DMS53 treated with DMSO at 0.1 percent for 48 hours (cell line): ENCODE results near the gene THSD4.

ENCODE experiments used
- DNase-seq: peaks from one replicate; lab custom pipeline; 2025; ENCODE audit not compliant: unreplicated experiment; lab: John Stamatoyannopoulos, UW

The THSD4 gene

DNA sequence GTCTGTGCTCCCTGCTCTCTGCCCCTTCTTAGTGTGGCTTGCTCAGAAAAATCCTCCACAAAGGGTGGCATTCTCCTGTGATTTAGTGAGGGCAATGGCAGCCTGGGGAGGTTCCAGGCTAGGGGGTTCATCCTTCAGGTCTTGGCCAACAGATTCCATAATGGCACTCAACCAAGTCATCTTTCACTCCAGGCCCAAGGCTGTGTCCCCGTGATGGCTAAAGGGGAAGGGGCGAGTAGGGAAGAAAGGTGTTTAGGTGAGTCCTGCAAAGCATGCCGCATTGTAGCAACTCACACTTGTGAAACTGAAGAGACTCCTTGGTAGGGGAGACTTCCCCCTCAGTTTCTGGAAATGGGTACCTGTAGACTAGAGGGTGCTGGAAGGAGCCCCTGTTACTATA lies 105.6 kb downstream of the THSD4 start:
- DNase-seq = no peak

GRCh38 chr15:71221417-71221816 lies 106.1 kb downstream of the THSD4 start:
- no peak for DNase-seq

DNA sequence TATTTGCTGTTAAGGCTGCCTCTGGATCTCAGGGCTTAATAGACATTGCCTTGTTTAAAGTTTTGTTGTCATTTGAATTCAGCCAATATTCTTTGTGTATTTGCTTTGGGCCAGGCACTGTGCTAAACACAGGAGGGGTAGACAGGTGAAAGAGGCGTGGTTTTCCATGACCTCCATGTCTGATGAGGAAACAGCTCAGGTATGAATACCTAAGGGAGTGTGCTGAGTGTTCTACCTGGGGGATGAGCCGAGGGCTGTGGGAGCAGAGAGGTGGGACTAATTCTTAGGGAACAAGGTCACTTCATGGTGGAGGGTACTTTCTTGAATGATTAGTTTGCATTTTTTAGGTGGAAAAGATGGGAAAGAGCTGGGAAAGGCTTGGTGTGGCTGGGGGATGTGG lies 108.2 kb downstream of the THSD4 start:
- DNase-seq = no peak

DNA sequence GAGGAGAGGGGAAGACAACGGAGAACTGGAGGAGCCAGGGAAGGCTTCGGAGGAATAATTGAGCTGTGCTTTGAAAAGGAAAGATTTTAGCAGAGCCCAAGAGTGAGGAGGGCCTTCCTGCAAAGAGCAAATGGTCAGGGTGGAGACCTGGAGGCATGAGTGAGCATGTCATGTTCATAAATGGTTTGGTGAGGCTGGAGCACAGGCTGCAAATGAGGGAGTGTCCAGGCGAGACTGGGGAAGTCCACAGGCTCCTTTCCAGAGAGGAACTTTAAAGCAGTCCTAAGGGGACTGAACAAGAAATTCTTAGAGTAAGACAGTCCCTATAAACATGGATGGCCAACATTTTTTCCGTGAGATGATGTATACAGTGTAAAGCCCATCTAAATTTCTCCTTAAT lies 108.8 kb downstream of the THSD4 start:
- no peak for DNase-seq

GRCh38 chr15:71225851-71226250 lies 110.6 kb downstream of the THSD4 start:
- DNase-seq = no peak

GRCh38 chr15:71226536-71227455 lies 111.5 kb downstream of the THSD4 start:
- no peak for DNase-seq

GRCh38 chr15:71228403-71228802 lies 113.1 kb downstream of the THSD4 start:
- no peak for DNase-seq

- no peak for DNase-seq
These were observed 115.0 kb downstream of the THSD4 start for GRCh38 chr15:71230303-71230702.

- DNase-seq = no peak
These were observed 116.5 kb downstream of the THSD4 start for GRCh38 chr15:71231758-71232157.

DNA sequence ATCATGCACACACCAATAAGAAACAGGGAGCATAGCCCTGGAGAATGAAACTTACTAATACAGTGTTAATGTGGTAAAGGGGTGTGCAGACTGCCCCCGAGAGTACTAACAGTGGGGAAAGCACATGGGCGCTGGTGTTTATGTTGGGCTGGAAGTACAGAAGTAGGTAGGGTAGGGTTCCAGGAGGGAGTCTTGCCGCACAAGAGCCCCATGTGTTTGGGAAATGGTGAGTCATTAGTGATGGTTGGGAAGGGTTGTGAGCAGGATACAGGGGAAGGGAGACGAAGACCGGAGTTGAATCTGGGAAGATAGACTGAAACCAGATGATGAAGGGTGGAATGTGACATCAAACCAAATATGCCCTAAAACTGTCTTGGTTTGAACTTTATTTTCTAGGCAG lies 117.1 kb downstream of the THSD4 start:
- DNase-seq = no peak

DNA sequence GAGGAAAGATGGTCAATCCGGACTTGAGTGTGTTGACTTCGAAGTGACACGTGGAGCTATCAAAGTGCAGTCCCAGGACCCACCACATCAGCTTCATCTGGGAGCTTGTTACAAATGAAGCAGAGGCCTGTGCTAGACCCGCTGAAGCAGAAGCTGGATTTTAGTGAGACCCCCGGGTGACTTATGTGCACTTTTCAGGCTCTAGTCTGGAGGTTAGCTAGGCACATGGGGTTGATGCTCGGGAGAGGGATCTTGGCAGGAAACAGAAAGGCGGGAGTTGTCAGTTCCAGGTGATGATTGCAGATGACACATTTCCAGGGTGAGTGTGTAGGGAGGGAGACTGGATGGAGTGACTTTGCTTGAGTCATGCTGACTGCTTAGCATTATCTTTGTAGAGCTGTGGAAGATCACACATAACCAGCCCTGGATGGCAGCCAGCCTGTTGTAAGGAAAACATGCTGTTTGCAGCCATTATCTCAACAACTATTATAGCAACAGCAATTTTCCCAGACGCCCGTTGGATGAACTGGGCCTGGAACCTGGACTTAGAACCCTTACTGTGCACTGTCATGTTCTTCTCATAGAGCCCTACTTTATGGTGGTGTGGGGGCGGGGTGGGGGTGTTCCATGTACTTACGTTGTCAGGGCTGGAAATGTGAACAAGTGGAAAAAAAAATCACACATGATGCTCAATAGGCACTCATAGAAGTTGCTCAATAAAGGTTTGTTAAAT lies 122.4 kb downstream of the THSD4 start:
- DNase-seq = no peak

DNA sequence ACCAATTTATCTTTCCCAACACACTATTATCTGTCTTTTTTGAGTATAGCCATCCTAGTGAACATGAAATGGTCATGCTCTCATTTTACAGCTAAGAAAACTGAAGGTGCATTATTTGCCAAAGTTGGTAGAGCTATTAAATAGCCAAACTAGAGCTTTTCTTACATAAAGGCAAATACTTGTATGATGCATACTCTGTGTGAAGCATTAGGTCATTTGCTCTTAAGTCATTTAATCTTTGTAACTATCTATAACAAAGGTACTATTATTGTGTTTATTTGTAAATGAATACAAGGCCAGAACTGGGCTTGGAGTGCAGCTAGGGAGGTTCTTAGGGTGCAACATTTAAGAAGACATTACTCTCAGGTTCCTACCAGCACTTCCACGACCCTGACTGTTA lies 123.7 kb downstream of the THSD4 start:
- DNase-seq = no peak

DNA sequence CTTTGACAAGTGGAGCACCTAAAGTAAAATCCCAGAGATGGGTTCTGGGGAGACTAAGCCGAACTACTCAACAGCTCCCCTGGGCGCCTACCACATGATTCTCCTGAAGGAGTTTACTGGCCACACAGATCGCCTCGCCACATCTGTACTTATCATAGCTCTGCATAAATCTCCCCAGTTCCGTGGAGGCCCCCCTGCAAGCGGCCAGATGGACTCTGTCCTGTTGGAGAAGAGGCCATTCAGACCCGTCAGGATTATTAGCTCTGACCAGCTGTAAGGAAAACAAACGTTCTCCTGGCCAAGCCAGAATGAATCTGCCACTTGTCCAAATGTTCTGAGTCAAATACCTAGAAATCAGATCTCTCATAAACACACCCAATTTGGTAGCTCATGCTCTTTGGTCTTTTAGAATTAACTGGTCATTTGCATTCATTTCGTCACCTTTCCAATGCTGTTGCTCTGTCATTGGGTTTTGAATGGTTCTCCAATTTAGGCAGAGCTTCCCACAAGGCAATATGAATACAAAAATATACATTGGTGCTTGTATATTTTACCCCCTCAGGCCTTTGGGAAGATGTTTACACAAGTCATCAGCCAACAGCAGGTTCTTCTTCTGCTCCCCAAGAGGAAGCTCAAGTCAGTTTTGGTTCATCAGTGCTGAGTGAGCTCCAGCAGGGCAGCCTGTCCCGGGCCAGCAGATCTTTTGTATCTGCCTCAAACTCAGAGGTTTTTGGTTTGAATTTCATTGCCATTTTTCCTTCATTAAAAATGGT lies 124.5 kb downstream of the THSD4 start:
- DNase-seq = no peak

DNA sequence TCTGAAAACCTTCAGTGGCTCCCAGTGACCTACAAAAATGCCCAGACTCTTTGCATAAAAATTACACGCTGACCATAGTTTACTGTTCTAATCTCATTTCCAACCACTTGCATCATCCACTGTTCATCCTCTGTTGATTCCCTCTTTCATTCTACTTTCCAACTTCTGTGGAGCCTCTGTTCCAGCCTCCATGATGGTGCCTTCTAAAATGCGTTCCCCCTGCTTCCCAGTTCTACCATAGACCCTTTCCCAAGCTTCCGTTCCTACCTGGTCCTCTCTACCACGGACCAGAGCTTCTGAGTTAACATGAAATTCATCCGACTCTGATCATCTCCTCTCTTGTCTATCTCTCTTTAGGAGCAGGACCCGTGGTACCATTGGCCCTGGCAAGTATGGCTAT lies 127.0 kb downstream of the THSD4 start:
- no peak for DNase-seq

- no peak for DNase-seq
These were observed 129.0 kb downstream of the THSD4 start for GRCh38 chr15:71244250-71244649.

- DNase-seq = no peak
These were observed 130.3 kb downstream of the THSD4 start for GRCh38 chr15:71245588-71245987.

- DNase-seq = no peak
These were observed 133.1 kb downstream of the THSD4 start for GRCh38 chr15:71248386-71248785.

- no peak for DNase-seq
These were observed 134.7 kb downstream of the THSD4 start for GRCh38 chr15:71249986-71250385.

DNA sequence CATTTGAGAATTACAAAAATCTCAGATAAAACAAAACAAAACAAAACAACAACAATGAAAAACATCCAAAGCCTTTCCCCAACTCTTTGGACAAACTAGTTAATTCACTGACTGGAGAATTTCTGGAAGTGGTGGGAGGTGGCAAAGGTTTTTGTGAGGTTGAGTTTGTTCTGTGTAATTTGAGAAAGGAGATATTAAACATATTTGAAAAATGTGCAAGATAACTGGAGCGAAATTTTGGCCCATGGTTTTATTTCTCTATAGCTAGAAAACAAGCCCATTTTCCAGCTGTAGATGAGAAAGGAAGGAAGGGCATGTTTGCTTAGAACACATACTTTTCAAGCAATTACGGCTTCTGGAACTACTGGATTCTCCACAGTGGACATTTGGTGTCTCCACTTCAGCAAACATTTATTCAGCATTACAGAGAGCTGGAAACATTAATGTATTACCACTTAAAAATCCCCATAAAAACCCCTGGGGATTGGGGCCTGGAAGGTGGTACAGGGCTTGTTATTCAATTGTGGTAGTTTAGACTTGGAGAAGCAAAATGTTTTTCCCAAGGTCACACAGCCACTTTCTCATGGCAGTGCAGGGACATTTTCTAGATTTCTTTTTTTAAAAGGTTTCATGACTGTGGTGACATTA lies 135.8 kb downstream of the THSD4 start:
- no peak for DNase-seq

DNA sequence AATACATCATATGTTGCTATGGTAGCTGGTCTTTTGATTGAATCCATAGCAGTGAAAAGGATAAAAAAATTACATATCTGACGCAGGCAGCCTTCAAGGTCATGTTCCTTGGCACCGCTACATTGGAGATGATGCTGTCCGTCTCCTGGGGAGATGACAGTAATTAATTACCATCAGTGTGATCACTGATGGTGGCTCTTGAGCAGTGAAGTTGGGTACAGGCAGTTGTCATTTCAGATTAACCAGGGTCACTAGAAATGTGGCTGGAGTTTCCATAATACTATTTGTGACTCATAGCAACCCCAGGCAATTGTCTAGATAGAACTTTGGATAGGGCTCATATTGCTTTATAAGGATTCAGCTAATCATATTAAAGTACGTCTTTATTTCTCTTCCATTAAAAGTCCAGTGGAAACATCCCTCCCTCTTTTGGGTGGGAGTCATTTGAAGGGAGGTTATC lies 136.3 kb downstream of the THSD4 start:
- DNase-seq = no peak
